H1 (cell line): ENCODE measurements around the gene MSANTD4. TPM values are rescaled to one million over a fixed set of nuclear protein-coding genes. Genes with fewer than 3 reads are reported as not detected.

Source experiments
- CTCF ChIA-PET: fragments of 300-600 bp; sonication (Branson Sonifier 250); formaldehyde crosslinking; loops from one replicate; lab custom pipeline; 2021; ENCODE audit not compliant: partially characterized antibody; lab: Charles Lee
- POLR2A ChIA-PET: fragments of 300-600 bp; sonication (Branson Sonifier 250); formaldehyde crosslinking; loops from one replicate; lab custom pipeline; 2021; ENCODE audit warnings: inconsistent platforms; ENCODE audit not compliant: partially characterized antibody; lab: Charles Lee
- DNase-seq, 2 experiments: peaks; one replicate each; pipeline versions ENCODE4 v3.0.0 to v3.0.0-alpha.2; 2010 to 2022; ENCODE audit warnings: low spot score in 2 of 2, low read depth in 1 of 2, mixed read lengths in 1 of 2
- FAIRE-seq: peaks from 2 replicates; lab custom pipeline; 2011; peaks lifted over from hg19 to GRCh38; lab: Jason Lieb, UNC
- H2AFZ ChIP-seq: 2 replicates; pipeline ENCODE4 v1.8.1; 2012; ENCODE audit warnings: low read length, inconsistent platforms
- H2AK5ac ChIP-seq: 2 replicates; pipeline ENCODE4 v1.6.1; 2013; ENCODE audit warnings: low read depth, low read length
- H2BK120ac ChIP-seq: replicated peaks from 2 replicates; pipeline ENCODE3; 2013; ENCODE audit warnings: low read depth, low read length, inconsistent platforms
- H2BK12ac ChIP-seq: 2 replicates; pipeline ENCODE4 v1.6.1; 2013; ENCODE audit warnings: low read depth, low read length
- H2BK15ac ChIP-seq: 2 replicates; pipeline ENCODE4 v1.6.1; 2013; ENCODE audit warnings: low read length
- H2BK20ac ChIP-seq: 2 replicates; pipeline ENCODE4 v1.6.1; 2013; ENCODE audit warnings: low read length
- H2BK5ac ChIP-seq: 2 replicates; pipeline ENCODE4 v1.6.1; 2013; ENCODE audit warnings: low read depth, low read length
- H3K14ac ChIP-seq: 2 replicates; pipeline ENCODE4 v1.6.1; 2013; ENCODE audit warnings: inconsistent platforms; ENCODE audit not compliant: insufficient read length
- H3K18ac ChIP-seq: 2 replicates; pipeline ENCODE4 v1.6.1; 2013; ENCODE audit warnings: low read length; ENCODE audit errors: extremely low read depth
- H3K23ac ChIP-seq: 2 replicates; pipeline ENCODE4 v1.6.1; 2013; ENCODE audit warnings: inconsistent platforms; ENCODE audit not compliant: insufficient read length
- H3K23me2 ChIP-seq: 2 replicates; pipeline ENCODE4 v1.6.1; 2013; ENCODE audit warnings: low read depth, low read length
- H3K27ac ChIP-seq: 2 replicates; pipeline ENCODE4 v1.6.1; 2011; ENCODE audit warnings: low read depth, low read length, inconsistent platforms
- H3K27me3 ChIP-seq, 4 experiments: replicated peaks in 1 of 4; 1 replicate in 1 of 4; 2 replicates in 3 of 4; pipeline versions ENCODE4 v1.6.1 to v1.8.1; 2011 to 2013; ENCODE audit warnings: low read length in 3 of 4, mild to moderate bottlenecking in 3 of 4, inconsistent platforms in 2 of 4, mixed read lengths in 2 of 4, moderate library complexity in 1 of 4; ENCODE audit not compliant: control insufficient read depth in 3 of 4, insufficient read depth in 3 of 4; ENCODE audit errors: extremely low read depth in 1 of 4
- H3K36me3 ChIP-seq, 4 experiments: 2 replicates each; pipeline versions ENCODE4 v1.6.1 to v1.8.1; 2011 to 2013; ENCODE audit warnings: mild to moderate bottlenecking in 4 of 4, low read length in 3 of 4, moderate library complexity in 2 of 4, control low read depth in 1 of 4, inconsistent platforms in 1 of 4; ENCODE audit not compliant: insufficient read depth in 4 of 4, control insufficient read depth in 2 of 4
- H3K4ac ChIP-seq: replicated peaks from 2 replicates; pipeline ENCODE3; 2013; ENCODE audit warnings: low read length, low read depth, mixed read lengths, inconsistent platforms; ENCODE audit not compliant: insufficient read length
- H3K4me1 ChIP-seq, 4 experiments: replicated peaks in 1 of 4; 1 replicate in 1 of 4; 2 replicates in 3 of 4; pipeline versions ENCODE4 v1.6.1 to v1.8.1; 2011 to 2013; ENCODE audit warnings: low read length in 3 of 4, inconsistent platforms in 2 of 4, mixed read lengths in 1 of 4; ENCODE audit not compliant: insufficient read depth in 4 of 4, control insufficient read depth in 3 of 4
- H3K4me2 ChIP-seq, 2 experiments: 2 replicates each; pipeline versions ENCODE4 v1.6.1 to v1.8.1; 2011 to 2013; ENCODE audit warnings: low read depth in 2 of 2, low read length in 2 of 2, control low read depth in 1 of 2, inconsistent platforms in 1 of 2, mild to moderate bottlenecking in 1 of 2; ENCODE audit not compliant: insufficient read depth in 1 of 2
- H3K4me3 ChIP-seq, 4 experiments: fragments of 200-600, 300-600 bp in 1 of 4; sonication (generic), shearing (Covaris generic), sonication (Bioruptor Twin) in 1 of 4; 2 replicates each; pipeline versions ENCODE4 v1.5.1 to v1.8.1; 2011 to 2016; ENCODE audit warnings: low read length in 4 of 4, low read depth in 3 of 4, control low read depth in 2 of 4, inconsistent platforms in 2 of 4, mild to moderate bottlenecking in 2 of 4, mixed read lengths in 1 of 4, moderate library complexity in 1 of 4; ENCODE audit not compliant: insufficient read depth in 2 of 4; ENCODE audit errors: extremely low read depth in 1 of 4
- H3K56ac ChIP-seq: replicated peaks from 2 replicates; pipeline ENCODE3; 2013; ENCODE audit warnings: low read depth, mild to moderate bottlenecking, mixed read lengths, low read length, inconsistent platforms; ENCODE audit not compliant: insufficient read length
- H3K79me1 ChIP-seq: 2 replicates; pipeline ENCODE4 v1.6.1; 2013; ENCODE audit warnings: low read depth, low read length, control low read depth
- H3K79me2 ChIP-seq, 2 experiments: 2 replicates each; pipeline versions ENCODE4 v1.6.1 to v1.8.1; 2012 to 2013; ENCODE audit warnings: low read length in 2 of 2, mild to moderate bottlenecking in 2 of 2, inconsistent platforms in 1 of 2; ENCODE audit not compliant: insufficient read depth in 2 of 2, control insufficient read depth in 1 of 2
- H3K9ac ChIP-seq, 4 experiments: replicated peaks in 1 of 4; 1 replicate in 1 of 4; 2 replicates in 3 of 4; pipeline versions ENCODE4 v1.6.1 to v1.8.1; 2011 to 2013; ENCODE audit warnings: low read depth in 3 of 4, low read length in 3 of 4, control low read depth in 2 of 4, mild to moderate bottlenecking in 2 of 4, moderate library complexity in 2 of 4, inconsistent platforms in 1 of 4; ENCODE audit errors: extremely low read depth in 1 of 4
- H3K9me3 ChIP-seq, 2 experiments: 2 replicates each; pipeline versions ENCODE4 v1.6.1 to v1.8.1; 2012 to 2013; ENCODE audit warnings: mild to moderate bottlenecking in 2 of 2, moderate library complexity in 2 of 2, control low read depth in 1 of 2, inconsistent platforms in 1 of 2, low read depth in 1 of 2, low read length in 1 of 2, mixed read lengths in 1 of 2; ENCODE audit not compliant: insufficient read depth in 2 of 2
- H4K20me1 ChIP-seq, 2 experiments: replicated peaks in 1 of 2; 2 replicates each; pipeline versions ENCODE3 to v1.8.1; 2011 to 2013; ENCODE audit warnings: inconsistent platforms in 2 of 2, low read length in 2 of 2, mild to moderate bottlenecking in 1 of 2; ENCODE audit not compliant: insufficient read depth in 2 of 2, control insufficient read depth in 1 of 2
- H4K5ac ChIP-seq: 2 replicates; pipeline ENCODE4 v1.6.1; 2013; ENCODE audit warnings: low read length, low read depth, mixed read lengths, inconsistent platforms; ENCODE audit not compliant: insufficient read length
- H4K8ac ChIP-seq: 2 replicates; pipeline ENCODE4 v1.8.0; 2013; ENCODE audit warnings: mild to moderate bottlenecking, moderate library complexity, low read length, inconsistent platforms; ENCODE audit not compliant: insufficient read depth; ENCODE audit errors: extremely low read depth
- H4K91ac ChIP-seq: replicated peaks from 2 replicates; pipeline ENCODE3; 2013; ENCODE audit warnings: low read length, mixed read lengths, inconsistent platforms; ENCODE audit not compliant: insufficient read length
- CBX5 ChIP-seq: fragments of 300-800, 300-1000 bp; sonication (generic); IDR thresholded peaks from 2 replicates; pipeline ENCODE4 v1.7.1; 2016; ENCODE audit warnings: antibody characterized with exemption, low read length, low read depth
- CBX8 ChIP-seq: fragments of 300-800, 300-1000 bp; sonication (generic); IDR thresholded peaks from 2 replicates; pipeline ENCODE4 v1.7.1; 2016; ENCODE audit warnings: low read depth, low read length, borderline replicate concordance
- HDAC6 ChIP-seq: IDR thresholded peaks from one replicate; pipeline ENCODE4 v1.7.1; 2012; ENCODE audit warnings: low read depth, mild to moderate bottlenecking, inconsistent platforms, low read length, moderate library complexity
- JUN ChIP-seq: IDR thresholded peaks from 2 replicates; pipeline ENCODE4 v1.6.1; 2011; ENCODE audit warnings: low read depth, mild to moderate bottlenecking, improper control_type of control experiment, low read length
- WGBS, 2 experiments: shearing (Covaris generic) in 1 of 2; methylation state at CpG; one replicate each; pipeline versions ENCODE4 v1.1.6 to v1.1.7; 2013 to 2015; ENCODE audit warnings: low lambda C conversion rate in 2 of 2, mixed read lengths in 2 of 2, inconsistent platforms in 1 of 2, low coverage in 1 of 2, missing lambda C conversion rate in 1 of 2; ENCODE audit not compliant: insufficient replicate concordance in 2 of 2, insufficient coverage in 1 of 2, insufficient read length in 1 of 2; ENCODE audit errors: extremely low coverage in 1 of 2, missing lambda C conversion rate in 1 of 2; 5-methylcytosine and 5-hydroxymethylcytosine counted together
- polyA plus RNA-seq, 7 experiments: library from polyadenylated mRNA; depleted of rRNA in 3 of 7; stranded (reverse) in 5 of 7; unstranded in 2 of 7; fragments of >200 nt in 5 of 7; fragments of 200-250 nt in 2 of 7; gene quantifications; 1 replicate in 5 of 7; 2 replicates in 1 of 7; 4 replicates in 1 of 7; pipeline versions ENCODE4 v1.2.1 to v1.2.3, GENCODE V29; 2011 to 2013; ENCODE audit warnings: missing spikeins in 2 of 7, mixed read lengths in 2 of 7
- total RNA-seq: library from RNA; stranded (reverse); fragmentation: NEBNext Ultra II Directional; extraction: Animal tissue kit (Norgen Biotek cat#: 25700); gene quantifications from 2 replicates; pipeline ENCODE4 v1.2.1, GENCODE V29; 2021

The MSANTD4 gene
- total and polyA plus RNA-seq, 2 of the 8 experiments (the other 6 are each of a cell fraction or from before 2014, with no cell fraction given), result 5.1 to 21.9 TPM

- peak overlapping the region; percentile 86 for H4K5ac ChIP-seq
- H2AFZ ChIP-seq, result 0 out of 2 replicates have a peak overlapping the region, but pooled peaks have one; percentile 43
- H2BK5ac ChIP-seq, result peak overlapping the region; percentile 62; the same call in 1 of the 2 replicates
- POLR2A ChIA-PET, result no interaction called here
- H3K14ac ChIP-seq, result no peak overlapping the region
- H3K9me3 ChIP-seq, result no peaks in the 10 kb centered on the region
- H3K27me3 ChIP-seq, result no peaks in the 10 kb centered on the region
- H2BK20ac ChIP-seq, result no peak overlapping the region
- peak overlapping the region; percentile 32 to 67 (median 52) for H3K9ac ChIP-seq
- peak overlapping the region; percentile 98; the same call in 1 of the 2 replicates for H4K8ac ChIP-seq
- H3K23me2 ChIP-seq, result no peaks in the 10 kb centered on the region; the same call in 1 of the 2 replicates
- no peak overlapping the region for H2BK120ac ChIP-seq
- FAIRE-seq (no peak), DNase-seq (no peak)
- no peak overlapping the region for H3K23ac ChIP-seq
- peak overlapping the region; percentile 69 for H3K56ac ChIP-seq
- H4K20me1 ChIP-seq, result peaks cover 2 to 3% of the 10 kb centered on the region in 2 experiments
- 22% methylated on average over 18 of the region's 18 CpGs; no CpG with 5 or more reads in 1 of the 2 experiments for WGBS, 2 experiments
- CTCF ChIA-PET, result no interaction called here
- peak overlapping the region; percentile 76 to 93 (median 88) for H3K4me3 ChIP-seq
- H2AK5ac ChIP-seq, result no peak overlapping the region
- peaks cover 0 to 6% (median 1%) of the 10 kb centered on the region in 4 experiments; a peak in 3 of 7 replicates for H3K4me1 ChIP-seq
- peak overlapping the region; percentile 81 for H4K91ac ChIP-seq
- TF ChIP-seq CBX8 (no peak), CBX5 (no peak), HDAC6 (no peak), JUN (no peak)
- 0 out of 8 replicates have a peak, but pooled peaks cover 0 to 4% (median 0%) of the 10 kb centered on the region in 4 experiments for H3K36me3 ChIP-seq
- peak overlapping the region; percentile 42 for H3K27ac ChIP-seq
- peak overlapping the region; percentile 70 to 81 for H3K4me2 ChIP-seq
- H3K4ac ChIP-seq, result peak overlapping the region; percentile 85
- peak overlapping the region; percentile 60; the same call in 1 of the 2 replicates for H2BK12ac ChIP-seq
- peaks cover 3 to 52% of the 10 kb centered on the region in 2 experiments for H3K79me2 ChIP-seq
- no peak overlapping the region for H2BK15ac ChIP-seq
- peaks cover 2% of the 10 kb centered on the region; the same call in 1 of the 2 replicates for H3K79me1 ChIP-seq
- peak overlapping the region; percentile 80; the same call in 1 of the 2 replicates for H3K18ac ChIP-seq
These were observed 666 bp downstream of the MSANTD4 start for GRCh38 chr11:106021181-106021966.
